NB4 (cell line): ENCODE data around the gene GALNT2.

Source experiments
- MYC ChIP-seq: IDR thresholded peaks from 2 replicates; pipeline ENCODE4 v1.6.1; 2011; ENCODE audit warnings: low read depth, low read length
- POLR2A ChIP-seq: IDR thresholded peaks from 2 replicates; pipeline ENCODE4 v1.6.1; 2011; ENCODE audit warnings: mild to moderate bottlenecking; ENCODE audit not compliant: insufficient read length; ENCODE audit errors: extremely low read depth
- TF ChIP-seq, protein P1 (sequence below): IDR thresholded peaks from one replicate; pipeline ENCODE4 v1.5.1; 2012; ENCODE audit warnings: low read depth, low read length
- TF ChIP-seq, protein P2 (sequence below): IDR thresholded peaks from 2 replicates; pipeline ENCODE4 v1.6.1; 2011; ENCODE audit warnings: low read depth, low read length

DNA sequence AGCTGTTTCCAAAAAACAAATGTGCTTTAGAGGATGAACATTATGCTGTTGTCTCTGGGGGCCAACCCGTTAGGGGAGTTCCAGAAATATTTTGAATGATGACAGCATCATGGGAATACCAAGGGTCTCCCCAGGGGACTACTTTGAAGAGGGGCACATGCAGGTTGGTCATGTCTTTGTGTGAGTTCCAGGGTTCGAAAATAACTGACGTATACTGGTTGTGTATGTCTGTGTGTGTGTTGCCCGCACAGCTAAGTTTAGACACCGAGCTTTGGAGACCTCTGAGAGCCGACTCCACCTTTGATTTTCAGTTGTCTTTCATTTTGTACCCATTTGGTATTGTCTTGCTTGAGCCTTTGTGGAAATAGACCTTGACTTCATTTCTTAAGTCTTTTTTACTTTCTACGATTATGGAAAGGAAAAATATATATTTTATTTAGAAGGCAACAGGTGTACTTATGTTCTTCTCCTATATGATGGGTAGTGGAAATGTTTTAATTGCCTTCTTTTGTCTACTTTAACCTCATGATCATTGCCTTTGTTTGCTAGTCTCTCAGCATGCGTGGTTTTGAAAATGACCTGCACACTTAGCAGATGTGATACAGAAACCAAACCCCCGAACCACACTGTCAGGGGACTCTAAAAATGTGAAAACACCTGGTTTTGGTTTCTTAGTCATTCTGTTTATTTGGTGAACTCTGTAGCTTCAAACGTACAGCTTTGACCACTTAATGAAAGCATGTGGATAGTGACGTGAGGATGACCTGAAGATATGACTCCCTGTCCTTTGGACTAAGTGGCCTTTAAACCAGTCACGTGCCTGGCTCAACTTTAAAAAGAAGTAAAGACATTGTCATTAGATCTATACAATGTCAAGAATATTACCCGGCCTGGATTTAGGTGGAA is 56.5 kb downstream of the GALNT2 start:
- no peak for TF ChIP-seq POLR2A
- TF ChIP-seq, protein P1, sequence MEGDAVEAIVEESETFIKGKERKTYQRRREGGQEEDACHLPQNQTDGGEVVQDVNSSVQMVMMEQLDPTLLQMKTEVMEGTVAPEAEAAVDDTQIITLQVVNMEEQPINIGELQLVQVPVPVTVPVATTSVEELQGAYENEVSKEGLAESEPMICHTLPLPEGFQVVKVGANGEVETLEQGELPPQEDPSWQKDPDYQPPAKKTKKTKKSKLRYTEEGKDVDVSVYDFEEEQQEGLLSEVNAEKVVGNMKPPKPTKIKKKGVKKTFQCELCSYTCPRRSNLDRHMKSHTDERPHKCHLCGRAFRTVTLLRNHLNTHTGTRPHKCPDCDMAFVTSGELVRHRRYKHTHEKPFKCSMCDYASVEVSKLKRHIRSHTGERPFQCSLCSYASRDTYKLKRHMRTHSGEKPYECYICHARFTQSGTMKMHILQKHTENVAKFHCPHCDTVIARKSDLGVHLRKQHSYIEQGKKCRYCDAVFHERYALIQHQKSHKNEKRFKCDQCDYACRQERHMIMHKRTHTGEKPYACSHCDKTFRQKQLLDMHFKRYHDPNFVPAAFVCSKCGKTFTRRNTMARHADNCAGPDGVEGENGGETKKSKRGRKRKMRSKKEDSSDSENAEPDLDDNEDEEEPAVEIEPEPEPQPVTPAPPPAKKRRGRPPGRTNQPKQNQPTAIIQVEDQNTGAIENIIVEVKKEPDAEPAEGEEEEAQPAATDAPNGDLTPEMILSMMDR, result no peak
- TF ChIP-seq, protein P2, sequence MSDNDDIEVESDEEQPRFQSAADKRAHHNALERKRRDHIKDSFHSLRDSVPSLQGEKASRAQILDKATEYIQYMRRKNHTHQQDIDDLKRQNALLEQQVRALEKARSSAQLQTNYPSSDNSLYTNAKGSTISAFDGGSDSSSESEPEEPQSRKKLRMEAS, result no peak
- TF ChIP-seq MYC, result no peak
